GM19324 (cell line): ENCODE data around the gene C17orf113.

Experiments
- ATAC-seq: cut with Tn5 transposase; IDR thresholded peaks from one replicate; pipeline ENCODE4 v1.9.1; 2021; ENCODE audit warnings: mild to moderate bottlenecking, moderate library complexity; ENCODE audit not compliant: unreplicated experiment, low FRiP score

The C17orf113 gene

DNA sequence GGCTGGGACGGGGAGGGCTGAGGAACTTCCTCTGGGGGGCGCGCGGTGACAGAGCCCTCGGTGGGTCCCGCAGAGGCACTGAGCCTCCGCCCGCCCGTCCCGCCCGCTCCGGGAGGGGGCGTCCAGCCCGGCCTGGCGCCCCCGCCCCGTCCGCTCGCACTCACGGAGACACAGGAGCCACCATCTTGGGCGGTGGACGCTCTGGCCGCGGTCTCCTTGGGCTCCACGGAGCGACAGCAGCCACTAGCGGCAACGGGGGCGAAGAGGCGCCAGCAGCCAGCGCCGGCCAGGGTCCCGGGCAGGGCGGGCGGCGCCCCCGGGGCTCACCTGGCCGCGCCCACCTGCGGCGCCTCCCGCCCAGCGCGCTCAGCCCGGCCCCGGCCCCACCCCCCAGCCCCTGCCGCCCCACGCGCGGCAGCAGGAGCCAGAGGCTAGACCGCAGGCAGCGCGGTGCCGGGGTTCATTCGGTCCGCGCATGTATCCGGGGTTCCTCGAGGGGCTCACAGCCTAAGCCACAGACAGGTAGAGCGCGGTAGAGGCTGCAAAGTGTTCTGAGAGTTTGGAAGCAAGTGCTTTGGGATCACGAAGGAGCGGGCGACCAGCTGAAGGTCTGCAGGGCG, at the start of gene C17orf113:
C17orf113 (minus strand) TSS at position 209 of the 620 bp plus-strand sequence. CDS start 7,225 bp downstream, outside the sequence.
- ATAC-seq: no peak

DNA sequence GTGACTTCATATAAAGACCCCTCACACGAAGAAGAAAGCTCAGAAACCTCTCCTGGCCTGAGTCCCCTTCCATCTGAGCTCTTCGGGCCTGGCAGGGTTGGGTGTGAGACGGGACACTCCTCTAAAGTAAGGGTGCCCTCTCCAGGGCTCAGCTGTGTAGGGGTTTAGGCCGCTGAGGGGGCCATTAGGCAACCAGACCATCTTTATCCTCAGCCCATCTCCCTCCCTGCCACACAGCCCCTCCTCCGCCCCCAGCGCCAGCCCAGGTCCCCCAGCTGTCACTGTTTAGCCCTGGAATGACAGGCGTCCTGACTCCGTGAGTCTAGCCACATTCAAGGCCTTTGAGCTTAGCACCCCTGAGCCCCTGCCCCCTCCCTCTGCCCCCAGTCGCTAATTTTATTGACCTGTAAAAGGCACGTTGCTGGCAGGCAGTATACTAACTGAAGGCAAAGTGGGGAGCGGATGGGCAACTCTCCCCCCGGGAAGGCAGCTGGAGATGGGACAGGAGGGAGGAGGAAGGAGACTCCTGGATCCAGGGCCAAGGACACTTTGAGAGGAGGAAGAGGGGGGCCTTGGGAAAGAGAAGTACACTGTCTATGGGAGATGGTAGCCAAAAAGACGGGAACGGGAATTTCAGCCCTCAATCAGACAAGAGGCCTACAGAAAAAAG, 48.5 kb upstream of the C17orf113 start:
- ATAC-seq: no peak

DNA sequence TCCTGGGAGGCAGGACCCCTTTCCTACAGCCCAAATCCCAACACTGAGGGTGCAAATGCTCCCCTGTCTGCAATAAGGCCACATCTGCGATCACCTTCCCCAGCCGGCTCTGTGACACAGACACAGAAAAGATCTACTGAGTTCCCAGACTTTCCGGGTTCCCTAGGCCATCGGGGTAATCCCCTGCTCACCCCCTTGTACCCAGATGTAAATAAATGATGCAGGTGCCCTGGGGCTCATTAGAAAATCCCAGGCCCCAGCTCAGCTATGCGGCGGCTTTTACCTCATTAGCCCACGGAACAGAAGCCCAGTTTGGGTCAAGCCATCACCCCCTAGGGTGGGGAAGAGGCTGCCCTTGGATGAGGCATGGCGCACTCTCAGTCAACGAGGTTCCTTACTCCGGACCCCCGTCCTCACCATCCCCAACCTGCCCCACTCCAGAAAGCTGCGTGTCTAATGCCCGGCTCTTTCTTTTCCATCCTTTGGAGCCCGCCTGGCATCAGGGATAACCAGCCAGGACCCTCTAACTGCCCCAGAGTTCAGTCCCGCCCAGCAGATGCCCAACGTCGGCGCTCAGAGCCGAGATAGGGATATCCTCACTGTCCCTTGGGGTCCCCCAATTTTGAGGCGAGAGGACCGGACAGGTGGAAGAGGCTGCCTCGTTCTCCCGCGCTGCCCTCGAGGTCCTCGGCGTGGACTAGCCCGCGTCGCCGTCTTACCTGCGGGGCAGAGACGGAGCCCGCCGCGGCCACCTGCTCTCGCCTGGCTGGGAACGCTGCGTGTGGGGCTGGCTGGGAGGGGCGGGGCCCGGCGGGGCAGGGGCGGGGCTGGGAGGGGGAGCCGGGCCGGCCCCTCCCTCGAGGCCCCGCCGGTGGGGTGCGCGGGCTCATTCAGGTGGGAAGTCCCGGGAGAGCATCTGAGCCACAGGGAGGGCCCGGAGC, 47.6 kb upstream of the C17orf113 start, which contains the start of gene ZNF385C:
ZNF385C (minus strand) TSS at position 783 of the 941 bp plus-strand sequence. CDS start 35,417 bp downstream, outside the sequence.
- ATAC-seq: no peak

DNA sequence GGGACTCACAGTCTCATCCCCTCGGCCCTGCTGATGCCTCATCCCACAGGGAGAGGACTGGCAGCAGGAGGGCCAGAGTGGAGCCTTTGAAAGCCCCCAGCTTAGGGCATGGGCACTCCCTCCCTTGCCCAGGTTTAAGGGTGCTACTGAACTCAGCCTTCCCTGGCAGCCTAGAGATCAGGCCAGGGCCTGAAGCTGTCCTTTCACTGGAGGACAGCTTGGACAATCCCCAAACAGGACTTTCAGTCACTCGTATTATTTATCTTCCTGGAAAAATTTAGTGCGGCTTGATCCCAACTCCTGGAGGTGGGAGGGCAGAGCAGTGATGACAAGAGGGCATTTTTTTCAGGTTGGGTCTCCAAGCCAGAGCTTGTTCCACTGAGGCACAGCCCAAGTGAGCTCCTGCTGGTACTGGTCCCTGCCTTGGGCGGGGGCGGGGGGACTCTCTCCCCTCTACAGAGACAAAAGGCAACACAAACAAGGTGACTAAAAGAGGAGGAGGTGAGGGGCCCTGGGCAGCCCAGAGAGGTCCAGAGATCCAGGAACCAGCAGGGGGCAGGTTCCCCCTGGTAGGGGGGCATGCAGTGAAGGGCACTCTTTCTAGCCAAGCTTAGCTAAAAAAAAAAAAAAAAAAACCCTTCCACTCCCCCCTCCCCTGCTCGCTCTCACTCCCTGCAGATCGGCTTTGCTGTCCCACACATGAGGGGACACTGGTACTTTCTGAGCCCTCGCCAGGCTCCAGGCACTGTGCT, 46.1 kb upstream of the C17orf113 start:
- no peak for ATAC-seq

DNA sequence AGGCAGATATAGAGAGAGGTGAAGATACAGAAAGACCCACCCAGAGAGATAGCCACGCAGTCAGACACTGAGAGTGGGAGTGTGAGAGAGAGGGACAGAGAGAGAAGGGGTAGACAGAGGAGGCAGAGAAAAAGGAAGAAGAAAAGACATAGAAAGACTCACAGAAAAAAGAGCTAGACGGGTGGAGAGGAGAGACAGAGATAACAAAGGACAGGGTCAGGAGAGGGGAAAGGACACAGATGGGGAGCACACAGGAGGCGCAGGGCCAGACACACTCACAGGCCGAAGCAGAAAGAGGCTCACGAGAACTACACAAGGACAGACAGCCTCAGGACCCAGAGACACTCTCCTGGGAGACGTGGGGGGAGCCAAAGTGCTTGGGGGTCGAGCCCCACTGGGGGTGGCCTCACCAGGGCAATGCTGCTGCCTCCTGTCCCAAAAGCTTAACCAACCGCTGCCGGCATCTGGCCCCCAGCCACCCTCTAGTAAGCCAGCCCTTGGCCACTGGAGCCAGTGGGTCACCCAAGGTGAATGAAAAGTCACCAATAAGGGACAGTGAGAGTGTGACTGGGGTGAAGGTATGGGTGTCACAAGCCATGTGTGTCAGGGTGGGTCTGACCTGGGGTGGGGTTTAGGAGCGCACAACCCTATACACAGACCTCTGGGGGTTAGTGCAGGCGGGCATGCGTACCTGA, 44.1 kb upstream of the C17orf113 start:
- no peak for ATAC-seq

DNA sequence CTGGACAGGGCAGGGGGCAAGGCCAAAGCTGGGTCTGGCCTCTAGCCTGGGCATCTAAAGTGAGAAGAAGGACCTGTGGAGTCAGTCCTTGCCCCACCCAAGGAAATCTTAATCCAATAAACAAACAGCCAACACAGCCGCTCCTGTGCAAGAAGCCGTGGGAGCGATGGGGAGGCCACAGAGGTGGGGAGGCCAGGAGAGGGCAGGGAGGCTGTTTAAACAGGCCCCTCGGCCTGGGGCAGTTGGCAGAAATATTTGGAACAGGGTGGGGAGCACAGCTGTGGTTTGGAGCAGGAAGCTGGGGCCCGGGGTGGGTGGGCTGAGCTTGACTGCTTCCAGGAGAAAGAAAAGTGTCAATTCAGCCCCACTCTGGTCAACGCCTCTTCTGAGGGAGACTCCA, 42.5 kb upstream of the C17orf113 start:
- ATAC-seq: no peak

DNA sequence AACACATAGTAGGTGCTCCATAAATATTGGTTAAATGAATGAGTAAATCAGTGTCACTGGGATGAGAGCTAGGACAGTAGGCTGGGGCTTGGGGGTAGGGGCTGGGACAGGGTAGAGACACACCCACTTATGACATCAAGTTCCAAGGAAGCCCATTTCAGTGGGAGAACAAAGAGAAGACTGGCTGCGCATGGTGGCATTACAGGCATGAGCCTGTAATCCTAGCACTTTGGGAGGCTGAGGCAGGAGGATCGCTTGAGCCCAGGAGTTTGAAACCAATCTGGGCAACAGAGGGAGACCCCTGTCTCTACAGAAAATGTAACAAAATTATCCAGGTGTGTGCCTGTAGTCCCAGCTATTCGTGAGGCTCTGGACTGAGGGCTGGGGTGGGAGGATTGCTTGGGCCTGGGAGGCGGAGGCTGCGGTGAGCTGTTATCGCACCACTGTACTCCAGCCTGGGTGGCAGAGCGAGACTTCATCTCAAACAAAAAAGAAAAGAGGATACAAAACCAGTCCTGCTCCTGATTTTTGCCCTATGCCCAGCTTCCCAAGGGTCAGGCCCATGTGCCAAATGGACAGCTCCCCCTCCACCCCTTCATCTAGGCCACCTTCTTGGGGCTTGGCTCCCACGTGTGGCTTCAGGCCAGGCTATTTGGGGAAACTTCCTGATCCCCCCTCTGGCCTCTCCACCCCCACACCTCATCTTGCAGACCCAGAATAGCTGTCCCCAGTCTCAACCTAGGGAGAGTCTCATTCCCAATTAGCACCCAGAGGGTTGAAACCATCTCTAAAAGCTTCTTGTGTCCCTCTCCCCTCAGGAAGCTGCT, 40.8 kb upstream of the C17orf113 start:
- ATAC-seq: no peak

GRCh38 chr17:42088736-42089135, 38.3 kb upstream of the C17orf113 start:
- no peak for ATAC-seq

- ATAC-seq: no peak
Observed at GRCh38 chr17:42087736-42088705, 37.6 kb upstream of the C17orf113 start.

DNA sequence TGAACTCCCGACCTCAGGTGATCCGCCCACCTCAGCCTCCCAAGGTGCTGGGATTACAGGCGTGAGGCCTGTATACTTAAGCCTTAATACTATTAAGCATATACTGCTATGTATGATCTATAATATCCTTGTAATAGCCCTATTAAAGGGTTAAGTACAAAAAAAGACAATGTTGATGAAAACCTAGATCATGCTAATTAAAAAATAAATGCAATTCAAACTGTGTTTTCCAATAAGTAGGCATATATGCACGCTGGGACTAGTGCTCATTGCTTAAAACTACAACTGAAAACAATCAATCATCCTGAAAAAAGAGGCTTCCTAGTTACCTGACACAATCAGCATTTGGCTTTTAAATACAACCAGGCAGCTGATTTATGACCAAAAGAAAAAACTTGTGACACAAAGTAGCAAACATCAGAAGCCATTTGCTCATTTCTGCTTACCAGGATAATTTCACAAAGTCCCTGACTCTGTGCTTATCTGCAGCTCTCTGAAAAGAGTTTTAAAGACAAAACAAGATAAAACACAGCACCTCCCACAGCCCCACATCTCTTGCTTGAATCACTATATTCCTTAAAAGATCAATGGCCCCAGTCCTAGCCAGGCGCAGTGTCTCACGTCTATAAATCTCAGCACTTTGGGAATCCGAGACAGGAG, 36.8 kb upstream of the C17orf113 start:
- no peak for ATAC-seq

DNA sequence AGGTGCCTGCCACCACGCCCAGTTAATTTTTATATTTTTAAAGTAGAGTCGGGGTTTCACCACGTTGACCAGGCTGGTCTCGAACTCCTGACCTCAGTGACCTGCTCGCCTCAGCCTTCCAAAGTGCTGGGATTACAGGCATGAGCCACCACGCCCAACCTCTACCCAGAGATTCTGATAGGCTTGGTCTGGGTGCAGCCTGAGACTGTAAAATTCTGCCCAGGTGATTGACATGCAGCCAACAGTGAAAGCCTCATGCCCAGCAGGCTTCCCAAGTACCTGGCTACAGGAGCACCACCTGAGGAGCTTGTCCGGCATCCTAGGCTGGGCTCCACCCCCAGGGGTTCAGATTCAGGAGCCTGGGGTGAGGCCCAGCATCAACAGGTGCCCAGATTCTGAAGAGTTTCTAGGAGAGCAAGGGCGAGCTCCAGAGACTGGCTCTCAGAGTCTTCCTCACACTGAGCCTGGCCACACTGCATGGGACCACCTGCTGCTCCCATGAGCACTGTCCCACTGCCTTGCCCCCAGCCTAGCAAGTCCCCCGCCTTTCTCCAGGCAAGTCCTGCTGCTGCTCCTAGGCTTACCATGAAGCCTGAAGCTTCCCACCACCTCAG, 31.2 kb upstream of the C17orf113 start:
- no peak for ATAC-seq

GRCh38 chr17:42079541-42079940, 29.1 kb upstream of the C17orf113 start:
- ATAC-seq: no peak

DNA sequence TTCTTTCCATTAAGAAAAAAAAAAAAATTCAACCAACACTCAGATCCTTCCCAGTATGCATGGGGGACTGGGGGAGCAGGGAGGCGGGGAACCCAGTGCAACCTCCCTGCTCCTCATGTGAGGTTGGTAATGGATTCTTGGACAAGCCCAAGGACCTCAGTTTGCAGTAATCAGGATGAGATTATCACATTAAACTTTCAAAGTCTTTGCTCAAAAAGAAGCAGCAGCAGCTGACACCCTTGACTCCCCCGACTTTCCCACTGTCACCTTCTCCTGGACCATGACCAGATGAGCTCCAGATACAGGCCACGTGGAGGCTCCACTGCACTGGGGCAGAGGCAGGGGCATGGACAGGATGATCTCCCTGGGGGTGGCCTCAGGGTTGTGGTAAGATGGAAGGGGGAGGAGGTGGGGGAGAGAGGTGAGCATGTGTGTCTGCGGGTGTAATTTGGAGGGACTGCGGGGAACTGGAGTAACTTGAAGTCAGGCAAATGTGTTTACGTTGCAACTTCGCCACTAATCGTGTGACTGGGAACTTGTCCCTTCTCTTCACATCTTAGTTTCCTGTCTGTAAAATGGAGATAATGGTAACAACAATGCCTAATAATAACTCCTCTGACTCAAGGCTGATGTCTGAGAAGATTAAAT, 28.1 kb upstream of the C17orf113 start:
- no peak for ATAC-seq

- ATAC-seq: no peak
Observed at GRCh38 chr17:42077755-42078154, 27.4 kb upstream of the C17orf113 start.

DNA sequence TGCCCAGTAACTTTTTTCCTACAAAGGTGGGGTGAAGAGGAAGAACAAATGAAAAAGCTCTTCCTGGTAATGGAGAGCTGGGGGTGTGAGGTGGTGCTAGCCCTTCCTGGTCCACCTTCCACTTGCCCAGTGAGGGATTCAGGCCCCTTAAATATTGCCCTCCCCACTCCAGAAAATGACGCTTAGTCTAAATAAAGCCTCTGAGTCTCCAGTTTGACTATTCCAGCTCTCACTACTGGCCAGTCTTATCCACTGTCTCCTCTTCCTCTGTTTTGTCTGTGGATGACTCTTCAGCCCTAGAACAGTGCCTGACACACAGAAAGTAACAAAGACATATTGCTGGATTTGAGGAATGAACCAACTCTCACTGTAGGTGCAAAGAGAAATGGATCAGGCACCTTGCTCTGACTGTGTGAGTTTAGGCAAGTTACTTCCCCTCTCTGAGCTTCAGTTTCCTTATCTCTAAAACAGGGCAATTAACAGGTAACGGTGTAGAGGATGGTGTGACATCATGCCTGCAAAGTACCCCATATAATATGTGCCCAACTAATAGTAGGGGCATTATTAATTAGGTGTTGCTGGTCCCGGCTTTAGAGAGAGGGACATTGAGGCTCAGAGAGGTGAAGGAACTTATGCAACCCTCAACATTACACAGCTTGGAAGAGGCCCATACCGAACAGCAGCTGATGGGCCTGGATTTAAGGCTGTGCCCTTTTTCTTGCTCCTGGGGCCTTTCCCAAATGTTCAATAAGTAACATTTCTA, 26.6 kb upstream of the C17orf113 start:
- ATAC-seq: no peak

GRCh38 chr17:42075789-42076188, 25.4 kb upstream of the C17orf113 start:
- no peak for ATAC-seq
